HCT116 (cell line): ENCODE results near the gene TSPAN11.

ENCODE experiments used
- CBX3 ChIP-seq: IDR thresholded peaks from 2 replicates; pipeline ENCODE4 v1.6.1; 2012; ENCODE audit warnings: low read depth
- CTCF ChIP-seq, 3 experiments: fragments of 200-600 bp in 1 of 3; sonication (generic) in 1 of 3; IDR thresholded peaks in 2 of 3; conservative IDR thresholded peaks in 1 of 3; 2 replicates each; pipeline ENCODE4 v1.5.1; 2012 to 2017; ENCODE audit warnings: low read depth in 2 of 3, low read length in 2 of 3, antibody characterized with exemption in 1 of 3, borderline replicate concordance in 1 of 3, control low read depth in 1 of 3, mild to moderate bottlenecking in 1 of 3, mixed read lengths in 1 of 3, mixed run types in 1 of 3, moderate library complexity in 1 of 3; ENCODE audit not compliant: insufficient read depth in 1 of 3
- EZH2phosphoT487 ChIP-seq: fragments of 200-600 bp; IDR thresholded peaks from 2 replicates; pipeline ENCODE4 v1.6.1; 2018; ENCODE audit warnings: antibody characterized with exemption, borderline replicate concordance
- MAX ChIP-seq: IDR thresholded peaks from 2 replicates; pipeline ENCODE4 v1.6.1; 2012
- REST ChIP-seq: IDR thresholded peaks from 2 replicates; pipeline ENCODE4 v1.6.1; 2012; ENCODE audit warnings: low read depth
- SIN3A ChIP-seq: IDR thresholded peaks from 2 replicates; pipeline ENCODE4 v1.6.1; 2012; ENCODE audit warnings: low read depth
- ZNF274 ChIP-seq: fragments of 200-500 bp; sonication (Bioruptor generic); IDR thresholded peaks from 2 replicates; pipeline ENCODE4 v1.6.1; 2014; ENCODE audit warnings: mild to moderate bottlenecking, low read depth, low read length, inconsistent platforms

GRCh38 chr12:31035226-31035625, 108.7 kb downstream of the TSPAN11 start:
- TF ChIP-seq CBX3 = no peak
- TF ChIP-seq CTCF (IDR thresholded peaks at IDR 0.05 in 2 of 3, conservative IDR thresholded peaks at IDR 0.05 in 1 of 3; ENCODE audit: borderline replicate concordance in 1 of 3, insufficient read depth in 1 of 3, low read depth in 2 of 3, low read length in 2 of 3) = no peak
- no peak for TF ChIP-seq MAX
- no peak for TF ChIP-seq REST
- TF ChIP-seq ZNF274 = no peak
- TF ChIP-seq SIN3A = no peak
- no peak for TF ChIP-seq EZH2phosphoT487
